Heart right ventricle (tissue), 16 donors: ENCODE measurements around the gene SLC39A13. TPM values are rescaled to one million over a fixed set of nuclear protein-coding genes. Genes with fewer than 3 reads are reported as not detected.
A peak's percentile ranks its signal among the peaks of the same experiment; 100 is the strongest.

ENCODE experiments used
- ATAC-seq, 8 donors: fragments of 200-7000 bp; cut with Tn5 transposase; one replicate each; pipeline ENCODE4 v1.9.1; 2020; ENCODE audit warnings: mild to moderate bottlenecking in 8 of 8, moderate library complexity in 8 of 8, moderate number of reproducible peaks in 1 of 8
- DNase-seq, 2 donors: peaks; one replicate each; pipeline ENCODE4 v3.0.0-alpha.2; 2020
- H3K27ac ChIP-seq, 10 donors: fragments of 200-600 bp; sonication (generic) in 2 of 10; one replicate each; pipeline versions ENCODE4 v1.5.0 to v1.8.0; 2020 to 2022; ENCODE audit warnings: mild to moderate bottlenecking in 3 of 10
- H3K27me3 ChIP-seq, 7 donors: fragments of 200-600 bp; one replicate each; pipeline ENCODE4 v1.8.0; 2021 to 2022; ENCODE audit warnings: mild to moderate bottlenecking in 2 of 7
- H3K36me3 ChIP-seq, 9 donors: fragments of 200-600 bp; sonication (generic) in 1 of 9; one replicate each; pipeline versions ENCODE4 v1.5.0 to v1.8.0; 2020 to 2022; ENCODE audit warnings: mild to moderate bottlenecking in 2 of 9
- H3K4me1 ChIP-seq, 9 donors: fragments of 200-600 bp; sonication (generic) in 1 of 9; one replicate each; pipeline versions ENCODE4 v1.5.0 to v1.8.0; 2020 to 2022; ENCODE audit warnings: mild to moderate bottlenecking in 4 of 9
- H3K4me3 ChIP-seq, 10 donors: fragments of 200-600 bp; sonication (generic) in 2 of 10; one replicate each; pipeline versions ENCODE4 v1.5.0 to v1.8.0; 2020 to 2022; ENCODE audit warnings: mild to moderate bottlenecking in 7 of 10, moderate library complexity in 2 of 10
- H3K9me3 ChIP-seq, 11 donors: fragments of 200-600 bp in 10 of 11; sonication (generic) in 2 of 11; one replicate each; pipeline versions ENCODE4 v1.5.0 to v1.8.0; 2013 to 2022; ENCODE audit warnings: mild to moderate bottlenecking in 2 of 11, control low read depth in 1 of 11, moderate library complexity in 1 of 11
- WGBS, 2 donors: extraction: QIAGEN DNeasy Blood & Tissue Kit; methylation state at CpG; one replicate each; pipeline ENCODE4 v1.1.7; 2013; ENCODE audit warnings: inconsistent platforms in 1 of 2; 5-methylcytosine and 5-hydroxymethylcytosine counted together
- intact Hi-C, 10 donors: fragments of 100-400 bp; cut with DNase I; formaldehyde crosslinking; loops; one replicate each; pipeline versions ENCODE4 v1.11.1 to v1.14.2; 2022
- polyA plus RNA-seq, 2 donors: library from polyadenylated mRNA; stranded (reverse); fragments of 200-250 nt; gene quantifications; one replicate each; pipeline ENCODE4 v1.2.3, GENCODE V29; 2013
- total RNA-seq, 10 donors: library from RNA; stranded (reverse); fragmentation: NEBNext Ultra II Directional in 3 of 10; extraction: Animal tissue kit (Norgen Biotek cat#: 25700) in 3 of 10; gene quantifications; one replicate each; pipeline versions ENCODE4 v1.2.1 to v1.2.4, GENCODE V29; 2021 to 2023
- TF ChIP-seq, protein P1 (sequence below), 9 donors: fragments of 200-600 bp; sonication (generic) in 2 of 9; IDR thresholded peaks; one replicate each; pipeline versions ENCODE4 v1.5.0 to v1.8.0; 2021 to 2022; ENCODE audit warnings: antibody characterized with exemption in 9 of 9, mild to moderate bottlenecking in 5 of 9, moderate library complexity in 1 of 9
- donor health status: Arrhythmogenic right ventricular cardiomyopathy.
- donor health status: ischemic (EF 13 %, LVEDD 7.1; RV severe dilation, severe dysfunction).
- donor health status: healthy with polysubstance abuse.
- donor health status: DM: no; HTN: yes; CAD: no.
- donor health status: DM: no; HTN: no; CAD: no.
- donor health status: ischemic (EF 25% LVEDD 6.9; RV normal size, moderate dysfunction).
- donor health status: ischemic (EF 25% LVEDD 5.7; RV mildly dilated, moderate dysfunction).
- donor health status: healthy.
- donor health status: DM: yes; HTN: yes; CAD: no.
- donor health status: Ischemic cardiomyopathy.
- donor health status: ischemic (EF 35%, LVEDD 5.7; RV mildly dilated, moderate dysfunction).
- donor health status: nonischemic (EF 11% LVEDD 7.7; RV severe dilation, severe dysfunction).
- donor health status: DM: yes; HTN: yes; CAD: no.
- donor health status: PGD.
- donor health status: ischemic (EF 29% LVEDD 5.4; RV normal size, mild dysfunction).
- donor health status: nonischemic (EF 23%, LVEDD 6.1; RV moderate dilation, normal function).

The SLC39A13 gene
- total and polyA plus RNA-seq, 12 donors: 31.1 to 86.4 (median 42.4) TPM

DNA sequence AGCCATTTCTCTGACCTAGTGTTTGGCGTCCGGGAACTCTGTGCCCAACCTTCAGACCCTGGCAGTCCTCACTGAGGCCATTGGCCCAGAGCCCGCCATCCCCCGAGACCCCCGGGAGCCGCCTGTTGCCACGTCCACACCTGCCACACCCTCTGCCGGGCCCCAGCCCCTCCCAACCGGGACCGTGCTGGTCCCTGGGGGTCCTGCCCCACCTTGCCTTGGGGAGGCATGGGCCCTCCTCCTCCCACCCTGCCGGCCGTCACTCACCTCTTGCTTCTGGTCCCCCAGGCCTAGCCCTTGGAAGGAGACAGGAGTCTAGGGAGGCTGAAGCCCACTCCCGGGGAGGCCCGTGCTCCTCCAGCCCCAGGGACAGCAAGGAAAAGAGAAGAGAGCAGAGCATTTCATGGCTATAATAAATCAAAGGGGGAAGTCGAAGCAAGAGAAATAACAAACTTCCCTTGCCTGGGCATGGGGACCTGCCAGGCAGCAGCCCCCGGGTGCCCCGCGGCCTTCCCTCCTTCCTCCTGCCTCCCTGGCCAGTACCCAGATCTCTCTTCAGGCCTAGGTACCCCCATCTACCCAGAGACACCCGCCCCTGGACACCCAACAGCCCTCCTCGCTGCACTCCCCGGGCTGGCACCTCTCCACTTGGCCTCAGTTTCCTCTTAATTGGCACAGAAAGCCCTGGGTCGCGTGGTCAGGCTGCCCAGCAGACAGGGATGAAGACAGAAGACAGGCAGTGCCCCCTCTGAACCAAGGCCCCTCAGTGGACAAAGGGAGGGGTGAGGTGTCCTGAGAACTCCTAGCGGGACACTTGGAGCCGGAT, 13.0 kb upstream of the SLC39A13 start:
- 84 to 88% methylated on average over 25 of the region's 25 CpGs for WGBS, 2 donors
- Histone ChIP-seq H3K9me3 (no peaks in the 10 kb centered on the region), H3K36me3 (no peaks in the 10 kb centered on the region), H3K4me1 (peaks cover 2 to 66% (median 24%) of the 10 kb centered on the region in 9 donors), H3K27ac (peak overlapping the region; percentile 79 to 100 (median 92)), H3K27me3 (no peaks in the 10 kb centered on the region), H3K4me3 (peak overlapping the region in 7 of 10 donors; percentile 10 to 52 (median 24))
- TF ChIP-seq, protein P1, sequence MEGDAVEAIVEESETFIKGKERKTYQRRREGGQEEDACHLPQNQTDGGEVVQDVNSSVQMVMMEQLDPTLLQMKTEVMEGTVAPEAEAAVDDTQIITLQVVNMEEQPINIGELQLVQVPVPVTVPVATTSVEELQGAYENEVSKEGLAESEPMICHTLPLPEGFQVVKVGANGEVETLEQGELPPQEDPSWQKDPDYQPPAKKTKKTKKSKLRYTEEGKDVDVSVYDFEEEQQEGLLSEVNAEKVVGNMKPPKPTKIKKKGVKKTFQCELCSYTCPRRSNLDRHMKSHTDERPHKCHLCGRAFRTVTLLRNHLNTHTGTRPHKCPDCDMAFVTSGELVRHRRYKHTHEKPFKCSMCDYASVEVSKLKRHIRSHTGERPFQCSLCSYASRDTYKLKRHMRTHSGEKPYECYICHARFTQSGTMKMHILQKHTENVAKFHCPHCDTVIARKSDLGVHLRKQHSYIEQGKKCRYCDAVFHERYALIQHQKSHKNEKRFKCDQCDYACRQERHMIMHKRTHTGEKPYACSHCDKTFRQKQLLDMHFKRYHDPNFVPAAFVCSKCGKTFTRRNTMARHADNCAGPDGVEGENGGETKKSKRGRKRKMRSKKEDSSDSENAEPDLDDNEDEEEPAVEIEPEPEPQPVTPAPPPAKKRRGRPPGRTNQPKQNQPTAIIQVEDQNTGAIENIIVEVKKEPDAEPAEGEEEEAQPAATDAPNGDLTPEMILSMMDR (IDR thresholded peaks at IDR 0.05): no peak
- ATAC-seq (no peak), DNase-seq (no peak)
- intact Hi-C loops: no loop called here

DNA sequence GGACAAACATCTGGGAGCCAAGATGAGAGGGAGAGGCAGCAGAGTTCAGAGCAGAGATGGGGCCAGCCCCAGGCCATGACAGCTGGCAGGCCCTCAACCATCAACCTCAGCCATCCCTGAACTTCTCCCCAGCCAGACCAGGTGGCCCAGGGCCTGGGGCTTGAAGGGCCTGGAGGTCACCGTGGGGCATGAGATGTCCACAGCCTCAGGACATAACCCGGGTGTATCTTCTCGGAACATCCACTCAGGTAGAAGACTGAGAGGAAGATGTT, 12.4 kb upstream of the SLC39A13 start:
- peaks cover 7 to 66% (median 30%) of the 10 kb centered on the region in 9 donors for H3K4me1 ChIP-seq
- intact Hi-C loops: no loop called here
- no peaks in the 10 kb centered on the region for H3K36me3 ChIP-seq
- TF ChIP-seq, protein P1 (IDR thresholded peaks at IDR 0.05): no peak
- no peak overlapping the region for H3K4me3 ChIP-seq
- H3K27me3 ChIP-seq: no peaks in the 10 kb centered on the region
- no peak for ATAC-seq
- peak overlapping the region in 6 of 10 donors; percentile 87 to 100 (median 95) for H3K27ac ChIP-seq
- H3K9me3 ChIP-seq: no peaks in the 10 kb centered on the region
- no peak for DNase-seq
- WGBS, 2 donors: 95 to 97% methylated on average over 3 of the region's 3 CpGs

DNA sequence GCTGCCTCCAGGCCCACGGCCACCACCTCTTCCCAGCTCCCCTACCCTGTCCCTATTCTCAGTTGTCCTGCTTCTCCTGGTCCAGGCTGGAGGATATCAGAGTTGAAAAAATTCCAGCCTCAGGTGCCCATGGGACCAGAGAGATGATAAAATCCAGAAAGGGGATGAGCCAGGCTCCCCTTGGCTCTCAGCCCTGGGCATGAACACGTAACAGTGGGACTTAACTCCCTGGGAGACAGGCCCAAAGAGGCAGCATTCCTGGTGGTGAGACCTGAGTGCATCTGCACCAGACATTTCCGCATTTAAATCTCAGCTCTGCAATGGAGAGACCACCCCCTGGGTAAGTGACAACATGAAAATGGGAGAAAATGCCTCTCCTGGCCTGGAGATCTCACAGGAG, 10.4 kb upstream of the SLC39A13 start:
- Histone ChIP-seq H3K27ac (peak overlapping the region in 2 of 10 donors; percentile 11 to 90), H3K4me1 (peaks cover 11 to 56% (median 32%) of the 10 kb centered on the region in 9 donors), H3K9me3 (no peaks in the 10 kb centered on the region), H3K4me3 (no peak overlapping the region), H3K36me3 (no peaks in the 10 kb centered on the region), H3K27me3 (no peaks in the 10 kb centered on the region)
- TF ChIP-seq, protein P1 (IDR thresholded peaks at IDR 0.05): no peak
- intact Hi-C loops: no loop called here
- ATAC-seq: no peak
- 72 to 84% methylated on average over 3 of the region's 3 CpGs for WGBS, 2 donors
- no peak for DNase-seq

DNA sequence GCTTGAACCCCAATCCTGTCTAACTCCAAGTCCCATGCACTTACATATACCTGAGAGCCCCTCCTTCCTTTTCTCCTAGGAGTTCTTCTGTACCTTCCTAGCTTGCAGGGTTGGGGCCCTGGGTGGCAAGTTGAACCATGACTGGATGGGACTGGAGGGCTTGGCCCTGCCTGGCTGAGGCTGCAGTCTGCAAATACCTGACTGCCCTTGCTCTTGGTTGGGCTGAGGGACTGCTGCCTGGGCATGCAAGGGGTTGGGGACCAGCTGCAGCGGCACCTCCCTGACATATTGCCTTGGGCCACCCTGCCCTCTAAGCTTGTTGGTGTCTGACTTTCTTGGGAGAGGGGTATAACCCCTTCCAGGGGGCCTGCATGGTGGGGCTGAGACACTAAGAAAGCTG, 9.8 kb upstream of the SLC39A13 start:
- H3K4me3 ChIP-seq: no peak overlapping the region
- TF ChIP-seq, protein P1 (IDR thresholded peaks at IDR 0.05): no peak
- intact Hi-C loops: no loop called here
- ATAC-seq (no peak), DNase-seq (no peak)
- no peaks in the 10 kb centered on the region for H3K27me3 ChIP-seq
- WGBS, 2 donors: 90 to 100% methylated on average over 1 of the region's 1 CpG
- H3K36me3 ChIP-seq: no peaks in the 10 kb centered on the region
- H3K27ac ChIP-seq: peak overlapping the region in 2 of 10 donors; percentile 11 to 90
- peaks cover 11 to 52% (median 32%) of the 10 kb centered on the region in 9 donors for H3K4me1 ChIP-seq
- H3K9me3 ChIP-seq: no peaks in the 10 kb centered on the region
